SK-N-SH (cell line): Measurements from ENCODE around the gene IGLON5. TPM values are rescaled to one million over a fixed set of nuclear protein-coding genes. Genes with fewer than 3 reads are reported as not detected.

Experiments
- CTCF ChIA-PET: fragments of 300-600, 350-600 bp; formaldehyde crosslinking; extraction: SDS; loops from one replicate; lab custom pipeline; 2021; lab: Yijun Ruan, JAX
- POLR2A ChIA-PET: fragments of 350-600 bp; sonication (Branson Sonifier 250); formaldehyde crosslinking; extraction: SDS; loops from one replicate; lab custom pipeline; 2020; ENCODE audit warnings: antibody characterized with exemption, inconsistent platforms; lab: Yijun Ruan, JAX
- DNase-seq: peaks from one replicate; pipeline ENCODE4 v3.0.0; 2012
- H2AFZ ChIP-seq: fragments of 200-600 bp; sonication (generic); 2 replicates; pipeline ENCODE4 v1.8.1; 2016; ENCODE audit warnings: antibody characterized with exemption, mild to moderate bottlenecking, low read depth
- H3F3A ChIP-seq: fragments of 200-600 bp; sonication (generic); replicated peaks from 2 replicates; pipeline ENCODE3; 2016; ENCODE audit warnings: antibody characterized with exemption, mild to moderate bottlenecking; ENCODE audit not compliant: insufficient read depth
- H3K27ac ChIP-seq, 2 experiments: fragments of 200-500 bp in 1 of 2; fragments of 200-600 bp in 1 of 2; sonication (Bioruptor generic) in 1 of 2; sonication (generic), shearing (Covaris generic) in 1 of 2; 2 replicates each; pipeline versions ENCODE4 v1.5.1 to v1.6.1; 2014 to 2016; ENCODE audit warnings: low read depth in 2 of 2, inconsistent platforms in 1 of 2, low read length in 1 of 2, mild to moderate bottlenecking in 1 of 2, mixed read lengths in 1 of 2
- H3K27me3 ChIP-seq: fragments of 200-600 bp; sonication (generic), shearing (Covaris generic); 2 replicates; pipeline ENCODE4 v1.6.1; 2016; ENCODE audit warnings: mixed run types; ENCODE audit not compliant: insufficient read depth
- H3K36me3 ChIP-seq, 2 experiments: fragments of 200-500 bp in 1 of 2; fragments of 200-600 bp in 1 of 2; sonication (Bioruptor generic) in 1 of 2; sonication (generic) in 1 of 2; replicated peaks in 1 of 2; 2 replicates each; pipeline versions ENCODE3 to v1.5.1; 2014 to 2016; ENCODE audit warnings: low read length in 1 of 2, mild to moderate bottlenecking in 1 of 2; ENCODE audit not compliant: insufficient read depth in 2 of 2, control insufficient read depth in 1 of 2
- H3K4me1 ChIP-seq, 2 experiments: fragments of 200-500 bp in 1 of 2; fragments of 200-600 bp in 1 of 2; sonication (Bioruptor generic) in 1 of 2; sonication (generic), shearing (Covaris generic) in 1 of 2; 2 replicates each; pipeline versions ENCODE4 v1.5.1 to v1.6.1; 2014 to 2016; ENCODE audit warnings: low read depth in 1 of 2, low read length in 1 of 2, mixed run types in 1 of 2; ENCODE audit not compliant: insufficient read depth in 2 of 2, control insufficient read depth in 1 of 2
- H3K4me2 ChIP-seq: fragments of 200-600 bp; sonication (generic), shearing (Covaris generic); 2 replicates; pipeline ENCODE4 v1.6.1; 2017; ENCODE audit warnings: mixed run types
- H3K4me3 ChIP-seq, 2 experiments: fragments of 200-500 bp in 1 of 2; fragments of 200-600 bp in 1 of 2; sonication (Bioruptor generic) in 1 of 2; sonication (generic), shearing (Covaris generic) in 1 of 2; 2 replicates each; pipeline versions ENCODE4 v1.5.1 to v1.8.1; 2014 to 2016; ENCODE audit warnings: low read depth in 2 of 2, inconsistent platforms in 1 of 2, low read length in 1 of 2, mild to moderate bottlenecking in 1 of 2, mixed read lengths in 1 of 2, moderate library complexity in 1 of 2
- H3K79me2 ChIP-seq: fragments of 200-600 bp; sonication (generic); 2 replicates; pipeline ENCODE4 v1.8.1; 2017; ENCODE audit warnings: mild to moderate bottlenecking; ENCODE audit not compliant: insufficient read depth
- H3K9ac ChIP-seq: fragments of 200-600 bp; sonication (generic); 2 replicates; pipeline ENCODE4 v1.6.1; 2017; ENCODE audit warnings: mixed run types
- H3K9me2 ChIP-seq: fragments of 200-600 bp; sonication (generic); 2 replicates; pipeline ENCODE4 v1.6.1; 2017; ENCODE audit warnings: mixed run types
- H3K9me3 ChIP-seq: fragments of 200-600 bp; sonication (generic); 2 replicates; pipeline ENCODE4 v1.6.1; 2017; ENCODE audit warnings: mixed run types, mild to moderate bottlenecking, moderate library complexity
- H4K20me1 ChIP-seq: fragments of 200-600 bp; sonication (generic); 2 replicates; pipeline ENCODE4 v1.6.1; 2017; ENCODE audit warnings: mild to moderate bottlenecking, mixed run types; ENCODE audit not compliant: insufficient read depth
- EZH2phosphoT487 ChIP-seq: fragments of 200-600 bp; sonication (generic); IDR thresholded peaks from 2 replicates; pipeline ENCODE4 v1.6.1; 2017; ENCODE audit warnings: low read depth, mixed run types, mild to moderate bottlenecking, antibody characterized with exemption, moderate library complexity, borderline replicate concordance
- FOXJ3 ChIP-seq: sonication (generic); formaldehyde crosslinking; IDR thresholded peaks from 2 replicates; pipeline ENCODE4 v1.5.1; 2020; ENCODE audit warnings: mild to moderate bottlenecking, missing genetic modification reagents
- FOXM1 ChIP-seq: IDR thresholded peaks from 2 replicates; pipeline ENCODE4 v1.4.0; 2012; ENCODE audit warnings: low read depth, mild to moderate bottlenecking
- GABPA ChIP-seq: IDR thresholded peaks from 2 replicates; pipeline ENCODE4 v1.4.0; 2012; ENCODE audit warnings: low read depth, mild to moderate bottlenecking
- GATA2 ChIP-seq: sonication (generic); formaldehyde crosslinking; IDR thresholded peaks from 2 replicates; pipeline ENCODE4 v1.5.0; 2020; ENCODE audit warnings: mild to moderate bottlenecking, missing genetic modification reagents
- JUND ChIP-seq: IDR thresholded peaks from 2 replicates; pipeline ENCODE4 v1.4.0; 2012
- MAX ChIP-seq: IDR thresholded peaks from 2 replicates; pipeline ENCODE4 v1.4.0; 2012; ENCODE audit warnings: low read depth
- MEF2A ChIP-seq: IDR thresholded peaks from 2 replicates; pipeline ENCODE4 v1.4.0; 2012; ENCODE audit warnings: low read depth, borderline replicate concordance
- MXI1 ChIP-seq: IDR thresholded peaks from 2 replicates; pipeline ENCODE4 v1.6.1; 2012; ENCODE audit warnings: mild to moderate bottlenecking, low read depth, low read length, improper control_type of control experiment
- NFIC ChIP-seq: IDR thresholded peaks from 2 replicates; pipeline ENCODE4 v1.4.0; 2012; ENCODE audit warnings: borderline replicate concordance
- RCOR1 ChIP-seq: fragments of 150-350 bp; IDR thresholded peaks from 2 replicates; pipeline ENCODE4 v1.6.1; 2017; ENCODE audit warnings: antibody characterized with exemption, low read length
- REST ChIP-seq: IDR thresholded peaks from 2 replicates; pipeline ENCODE4 v1.6.1; 2012; ENCODE audit warnings: mild to moderate bottlenecking, low read depth, low read length, moderate library complexity
- RFX5 ChIP-seq: IDR thresholded peaks from 2 replicates; pipeline ENCODE4 v1.6.1; 2012; ENCODE audit warnings: mild to moderate bottlenecking, improper control_type of control experiment, low read length
- RXRA ChIP-seq: IDR thresholded peaks from 2 replicates; pipeline ENCODE4 v1.4.0; 2012; ENCODE audit warnings: low read depth, mild to moderate bottlenecking, borderline replicate concordance
- TCF12 ChIP-seq: IDR thresholded peaks from 2 replicates; pipeline ENCODE4 v1.4.0; 2012
- TEAD4 ChIP-seq: IDR thresholded peaks from 2 replicates; pipeline ENCODE4 v1.4.0; 2012; ENCODE audit warnings: mild to moderate bottlenecking, borderline replicate concordance; ENCODE audit not compliant: insufficient read depth
- USF2 ChIP-seq: fragments of 150-350 bp; IDR thresholded peaks from 2 replicates; pipeline ENCODE4 v1.6.1; 2017; ENCODE audit warnings: antibody characterized with exemption, low read length, low read depth, borderline replicate concordance
- ZBTB33 ChIP-seq: IDR thresholded peaks from 2 replicates; pipeline ENCODE4 v1.4.0; 2012; ENCODE audit warnings: low read depth, borderline replicate concordance
- WGBS: methylation state at CpG from one replicate; pipeline ENCODE4 v1.1.6; 2017; ENCODE audit warnings: low lambda C conversion rate; 5-methylcytosine and 5-hydroxymethylcytosine counted together
- polyA plus RNA-seq, 3 experiments: library from polyadenylated mRNA; depleted of rRNA; stranded (reverse); fragments of >200 nt; gene quantifications; 2 replicates each; pipeline ENCODE4 v1.2.3, GENCODE V29; 2012
- TF ChIP-seq, protein P1 (sequence below): fragments of 150-350 bp; IDR thresholded peaks from 2 replicates; pipeline ENCODE4 v1.6.1; 2016; ENCODE audit warnings: mild to moderate bottlenecking, low read depth, low read length
- TF ChIP-seq, protein P2 (sequence below): IDR thresholded peaks from 2 replicates; pipeline ENCODE4 v1.4.0; 2012; ENCODE audit warnings: low read depth, borderline replicate concordance

IGLON5 gene
- polyA plus RNA-seq, 1 of the 3 experiments (the other 2 are of a cell fraction), result 0.36 TPM

GRCh38 chr19:51274049-51274770, 37.2 kb upstream of the IGLON5 start:
- Histone ChIP-seq H3F3A (no peaks in the 10 kb centered on the region), H2AFZ (no peak overlapping the region), H3K27me3 (peaks cover 25% of the 10 kb centered on the region), H3K9me3 (no peaks in the 10 kb centered on the region)
- no peak for TF ChIP-seq MEF2A
- TF ChIP-seq RCOR1, result no peak
- TF ChIP-seq REST, result no peak
- no peak for TF ChIP-seq ZBTB33
- no peak for TF ChIP-seq FOXJ3 (CRISPR knock-in tag)
- TF ChIP-seq FOXM1, result no peak
- TF ChIP-seq EZH2phosphoT487, result no peak
- no peak for TF ChIP-seq TEAD4
- TF ChIP-seq RXRA, result no peak
- TF ChIP-seq, all 33 proteins: peak for 0
- no peak overlapping the region for H3K9ac ChIP-seq
- no peak overlapping the region for H3K27ac ChIP-seq
- 4% methylated on average over 8 of the region's 8 CpGs for WGBS
- H3K4me3 ChIP-seq, result no peak overlapping the region
- no peaks in the 10 kb centered on the region for H3K36me3 ChIP-seq
- H4K20me1 ChIP-seq, result no peaks in the 10 kb centered on the region
- POLR2A ChIA-PET, result no interaction called here
- no peaks in the 10 kb centered on the region for H3K4me1 ChIP-seq
- H3K4me2 ChIP-seq, result no peak overlapping the region
- no peak for DNase-seq
- CTCF ChIA-PET, result no interaction called here
- H3K9me2 ChIP-seq, result no peaks in the 10 kb centered on the region
- H3K79me2 ChIP-seq, result no peaks in the 10 kb centered on the region

- H3K27me3 ChIP-seq, result peaks cover 2% of the 10 kb centered on the region; the same call in 1 of the 2 replicates
- no peaks in the 10 kb centered on the region for H4K20me1 ChIP-seq
- H3K4me1 ChIP-seq, result no peaks in the 10 kb centered on the region
- H3K79me2 ChIP-seq, result no peaks in the 10 kb centered on the region
- H3K9me3 ChIP-seq, result no peaks in the 10 kb centered on the region
- no peak overlapping the region for H2AFZ ChIP-seq
- ChIA-PET CTCF (no interaction called here), POLR2A (no interaction called here)
- H3K4me2 ChIP-seq, result no peak overlapping the region
- DNase-seq, result no peak
- no peak overlapping the region for H3K4me3 ChIP-seq
- no peaks in the 10 kb centered on the region for H3F3A ChIP-seq
- no peaks in the 10 kb centered on the region for H3K36me3 ChIP-seq
- WGBS, result 8% methylated on average over 3 of the region's 3 CpGs
- no peak overlapping the region for H3K27ac ChIP-seq
- H3K9ac ChIP-seq, result no peak overlapping the region
- H3K9me2 ChIP-seq, result no peaks in the 10 kb centered on the region
- TF ChIP-seq MAX, result no peak
- TF ChIP-seq MXI1, result no peak
- TF ChIP-seq RFX5, result no peak
- TF ChIP-seq USF2, result no peak
- TF ChIP-seq MEF2A, result no peak
- TF ChIP-seq GATA2 (CRISPR knock-in tag), result no peak
- TF ChIP-seq, protein P1, sequence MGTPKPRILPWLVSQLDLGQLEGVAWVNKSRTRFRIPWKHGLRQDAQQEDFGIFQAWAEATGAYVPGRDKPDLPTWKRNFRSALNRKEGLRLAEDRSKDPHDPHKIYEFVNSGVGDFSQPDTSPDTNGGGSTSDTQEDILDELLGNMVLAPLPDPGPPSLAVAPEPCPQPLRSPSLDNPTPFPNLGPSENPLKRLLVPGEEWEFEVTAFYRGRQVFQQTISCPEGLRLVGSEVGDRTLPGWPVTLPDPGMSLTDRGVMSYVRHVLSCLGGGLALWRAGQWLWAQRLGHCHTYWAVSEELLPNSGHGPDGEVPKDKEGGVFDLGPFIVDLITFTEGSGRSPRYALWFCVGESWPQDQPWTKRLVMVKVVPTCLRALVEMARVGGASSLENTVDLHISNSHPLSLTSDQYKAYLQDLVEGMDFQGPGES, result no peak
- no peak for TF ChIP-seq GABPA
- TF ChIP-seq TCF12, result no peak
- TF ChIP-seq, protein P2, sequence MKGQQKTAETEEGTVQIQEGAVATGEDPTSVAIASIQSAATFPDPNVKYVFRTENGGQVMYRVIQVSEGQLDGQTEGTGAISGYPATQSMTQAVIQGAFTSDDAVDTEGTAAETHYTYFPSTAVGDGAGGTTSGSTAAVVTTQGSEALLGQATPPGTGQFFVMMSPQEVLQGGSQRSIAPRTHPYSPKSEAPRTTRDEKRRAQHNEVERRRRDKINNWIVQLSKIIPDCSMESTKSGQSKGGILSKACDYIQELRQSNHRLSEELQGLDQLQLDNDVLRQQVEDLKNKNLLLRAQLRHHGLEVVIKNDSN, result no peak
- no peak for TF ChIP-seq JUND
- TF ChIP-seq NFIC, result no peak
These were observed 34.3 kb upstream of the IGLON5 start for GRCh38 chr19:51277112-51277511.
